NCI-H82 (cell line): ENCODE data around the gene PIAS2.
"Not testable (repeated sequence)": the region's sequence is repeated elsewhere in the genome, so short reads cannot be mapped to it uniquely, and the experiment has no call there.

Experiments
- DNase-seq: peaks from one replicate; lab custom pipeline; 2025; lab: John Stamatoyannopoulos, UW

Gene PIAS2

GRCh38 chr18:46917108-46917802 is at the start of gene PIAS2, which contains the start of gene KATNAL2:
Gene PIAS2 (minus strand): TSS chr18:46917507. CDS start chr18:46917345, 162 bp downstream.
Gene KATNAL2 (plus strand): TSS chr18:46917602. CDS start chr18:46946873, 29,271 bp downstream.
- DNase-seq = peak; percentile 89

GRCh38 chr18:46966266-46966665 is 49.0 kb upstream of the PIAS2 start:
- DNase-seq = not testable (repeated sequence)

- DNase-seq = not testable (repeated sequence)
Measured at GRCh38 chr18:46964579-46965293, 47.4 kb upstream of the PIAS2 start.

GRCh38 chr18:46963656-46964578 is 46.6 kb upstream of the PIAS2 start:
- DNase-seq = not testable (repeated sequence)

GRCh38 chr18:46958209-46958608 is 40.9 kb upstream of the PIAS2 start:
- DNase-seq = no peak

GRCh38 chr18:46953195-46953594 is 35.9 kb upstream of the PIAS2 start:
- no peak for DNase-seq

- DNase-seq = peak; percentile 60
Measured at GRCh38 chr18:46950064-46950656, 32.9 kb upstream of the PIAS2 start.

GRCh38 chr18:46946656-46947282 is 29.5 kb upstream of the PIAS2 start:
- peak; percentile 93 for DNase-seq

GRCh38 chr18:46942646-46943045 is 25.3 kb upstream of the PIAS2 start:
- no peak for DNase-seq

GRCh38 chr18:46939998-46940571 is 22.8 kb upstream of the PIAS2 start:
- no peak for DNase-seq

- DNase-seq = no peak
Measured at GRCh38 chr18:46939337-46939963, 22.1 kb upstream of the PIAS2 start.

GRCh38 chr18:46920653-46921052 is 3.3 kb upstream of the PIAS2 start:
- no peak for DNase-seq

GRCh38 chr18:46920067-46920466 is 2.8 kb upstream of the PIAS2 start:
- DNase-seq = peak; percentile 32

GRCh38 chr18:46917803-46918600 is 695 bp upstream of the PIAS2 start:
- DNase-seq = peak; percentile 33

GRCh38 chr18:46916551-46917107 is 678 bp downstream of the PIAS2 start:
- peak; percentile 61 for DNase-seq

- DNase-seq = no peak
Measured at GRCh38 chr18:46915800-46916550, 1.3 kb downstream of the PIAS2 start.

GRCh38 chr18:46910856-46911255 is 6.5 kb downstream of the PIAS2 start:
- DNase-seq = peak; percentile 12

GRCh38 chr18:46909497-46909896 is 7.8 kb downstream of the PIAS2 start:
- no peak for DNase-seq

GRCh38 chr18:46903406-46903805 is 13.9 kb downstream of the PIAS2 start:
- DNase-seq = no peak
